ENCODE data around the gene PSORS1C1.

PSORS1C1 gene

GRCh38 chr6:31120151-31120915 lies 5.7 kb downstream of the PSORS1C1 start, which contains the start of gene CDSN:
TSS of gene CDSN (minus strand) at chr6:31120446. CDS start at chr6:31120419, 27 bp downstream.
- no peaks in the 10 kb centered on the region for H4K20me1 ChIP-seq (ENCODE audit: insufficient read depth, low read length)
- no peaks in the 10 kb centered on the region for H3K27me3 ChIP-seq (ENCODE audit: low read depth, low read length)
- no peak within 1 kb of the TSS for H2AFZ ChIP-seq (ENCODE audit: low read depth, low read length)
- TF ChIP-seq EZH2phosphoT487 (IDR thresholded peaks at IDR 0.05; ENCODE audit: low read depth) (no peak), CTCF (IDR thresholded peaks at IDR 0.05; ENCODE audit: low read depth, low read length) (no peak)
- H3K27ac ChIP-seq (ENCODE audit: low read length), result no peak within 1 kb of the TSS
- peaks cover 7% of the 10 kb centered on the region for H3K4me1 ChIP-seq (ENCODE audit: low read length)
- H3K4me2 ChIP-seq (ENCODE audit: low read length), result no peak within 1 kb of the TSS
- H3K36me3 ChIP-seq (replicated peaks; ENCODE audit: low read depth, low read length), result no peaks in the 10 kb centered on the region
- no peaks in the 10 kb centered on the region for H3K79me2 ChIP-seq (ENCODE audit: low read length)
- H3K4me3 ChIP-seq (ENCODE audit: low read length), result no peak within 1 kb of the TSS
- no peaks in the 10 kb centered on the region for H3K9me3 ChIP-seq (ENCODE audit: insufficient read depth, low read length)
- no peak within 1 kb of the TSS for H3K9ac ChIP-seq (ENCODE audit: low read length)

GRCh38 chr6:31121131-31121790 lies 6.7 kb downstream of the PSORS1C1 start:
- Histone ChIP-seq H3K4me2 (ENCODE audit: low read length) (no peak overlapping the region), H4K20me1 (ENCODE audit: insufficient read depth, low read length) (no peaks in the 10 kb centered on the region), H2AFZ (ENCODE audit: low read depth, low read length) (no peak overlapping the region), H3K4me1 (ENCODE audit: low read length) (no peaks in the 10 kb centered on the region), H3K27me3 (ENCODE audit: low read depth, low read length) (no peaks in the 10 kb centered on the region), H3K9ac (ENCODE audit: low read length) (no peak overlapping the region), H3K9me3 (ENCODE audit: insufficient read depth, low read length) (no peaks in the 10 kb centered on the region), H3K36me3 (replicated peaks; ENCODE audit: low read depth, low read length) (no peaks in the 10 kb centered on the region), H3K4me3 (ENCODE audit: low read length) (no peak overlapping the region), H3K79me2 (ENCODE audit: low read length) (no peaks in the 10 kb centered on the region), H3K27ac (ENCODE audit: low read length) (no peak overlapping the region)
- TF ChIP-seq EZH2phosphoT487 (IDR thresholded peaks at IDR 0.05; ENCODE audit: low read depth), result no peak
- no peak for TF ChIP-seq CTCF (IDR thresholded peaks at IDR 0.05; ENCODE audit: low read depth, low read length)

GRCh38 chr6:31122791-31123706 lies 8.4 kb downstream of the PSORS1C1 start:
- Histone ChIP-seq H3K36me3 (replicated peaks; ENCODE audit: low read depth, low read length) (no peaks in the 10 kb centered on the region), H3K9me3 (ENCODE audit: insufficient read depth, low read length) (no peaks in the 10 kb centered on the region), H3K27me3 (ENCODE audit: low read depth, low read length) (no peaks in the 10 kb centered on the region), H2AFZ (ENCODE audit: low read depth, low read length) (no peak overlapping the region), H3K4me2 (ENCODE audit: low read length) (no peak overlapping the region), H3K79me2 (ENCODE audit: low read length) (no peaks in the 10 kb centered on the region), H3K9ac (ENCODE audit: low read length) (no peak overlapping the region), H3K4me3 (ENCODE audit: low read length) (no peak overlapping the region), H3K4me1 (ENCODE audit: low read length) (peaks cover 3% of the 10 kb centered on the region), H4K20me1 (ENCODE audit: insufficient read depth, low read length) (no peaks in the 10 kb centered on the region), H3K27ac (ENCODE audit: low read length) (no peak overlapping the region)
- TF ChIP-seq CTCF (IDR thresholded peaks at IDR 0.05; ENCODE audit: low read depth, low read length) (no peak), EZH2phosphoT487 (IDR thresholded peaks at IDR 0.05; ENCODE audit: low read depth) (no peak)

All from OCI-LY3 (cell line).